Measurements from ENCODE around the gene S100B.
A peak's percentile ranks its signal among the peaks of the same experiment; 100 is the strongest.
"Not testable (repeated sequence)": the region's sequence is repeated elsewhere in the genome, so short reads cannot be mapped to it uniquely, and the experiment has no call there.

The S100B gene

GRCh38 chr21:46635324-46636180 is 30.7 kb upstream of the S100B start, which contains the start of gene PRMT2:
Gene PRMT2, plus strand, starts transcription at chr21:46635674. Its CDS starts 1,278 bp downstream, at chr21:46636952.
- TF ChIP-seq CTCF (conservative IDR thresholded peaks at IDR 0.05): no peak
- peak within 1 kb of the TSS; percentile 95 for H3K27ac ChIP-seq

- no peak; the same call in 1 of the 2 replicates for TF ChIP-seq CTCF (conservative IDR thresholded peaks at IDR 0.05)
- H3K27ac ChIP-seq: peak overlapping the region; percentile 95
Measured at GRCh38 chr21:46634966-46635323, 30.1 kb upstream of the S100B start.

- peak overlapping the region; percentile 95 for H3K27ac ChIP-seq
- no peak for TF ChIP-seq CTCF (conservative IDR thresholded peaks at IDR 0.05)
Measured at GRCh38 chr21:46634427-46634826, 29.5 kb upstream of the S100B start.

- no peak overlapping the region for H3K27ac ChIP-seq
- no peak for TF ChIP-seq CTCF (conservative IDR thresholded peaks at IDR 0.05)
Measured at GRCh38 chr21:46633566-46633965, 28.7 kb upstream of the S100B start.

GRCh38 chr21:46630915-46631314 is 26.0 kb upstream of the S100B start:
- not testable (repeated sequence) for H3K27ac ChIP-seq

- no peak for TF ChIP-seq CTCF (conservative IDR thresholded peaks at IDR 0.05)
- H3K27ac ChIP-seq: no peak overlapping the region
Measured at GRCh38 chr21:46628868-46629267, 24.0 kb upstream of the S100B start.

GRCh38 chr21:46627726-46628125 is 22.8 kb upstream of the S100B start:
- TF ChIP-seq CTCF (conservative IDR thresholded peaks at IDR 0.05): no peak
- no peak overlapping the region for H3K27ac ChIP-seq

GRCh38 chr21:46626975-46627501 is 22.2 kb upstream of the S100B start:
- no peak for TF ChIP-seq CTCF (conservative IDR thresholded peaks at IDR 0.05)
- no peak overlapping the region for H3K27ac ChIP-seq
